HEK293 (cell line): ENCODE data around the gene PIP4K2B.

Source experiments
- CTCF ChIA-PET: fragments of 350-600 bp; formaldehyde crosslinking; extraction: SDS; loops from one replicate; lab custom pipeline; 2021; ENCODE audit warnings: antibody characterized with exemption; lab: Yijun Ruan, JAX
- POLR2A ChIA-PET: fragments of 300-600 bp; formaldehyde crosslinking; extraction: SDS; loops from one replicate; lab custom pipeline; 2020; ENCODE audit warnings: antibody characterized with exemption, inconsistent platforms; lab: Yijun Ruan, JAX
- H3K27ac ChIP-seq: fragments of 200-500 bp; sonication (Bioruptor generic); 2 replicates; pipeline ENCODE4 v1.5.1; 2014; ENCODE audit warnings: low read depth, low read length, control low read depth, inconsistent platforms; ENCODE audit errors: extremely low read depth
- H3K36me3 ChIP-seq, 2 experiments: fragments of 200-500 bp in 1 of 2; sonication (Bioruptor generic) in 1 of 2; 1 replicate in 1 of 2; 2 replicates in 1 of 2; pipeline ENCODE4 v1.5.1; 2014 to 2017; ENCODE audit warnings: inconsistent platforms in 2 of 2, low read length in 2 of 2; ENCODE audit not compliant: control insufficient read depth in 2 of 2, insufficient read depth in 1 of 2
- H3K4me1 ChIP-seq: fragments of 200-500 bp; sonication (Bioruptor generic); 2 replicates; pipeline ENCODE4 v1.5.1; 2014; ENCODE audit warnings: mild to moderate bottlenecking, low read length, inconsistent platforms; ENCODE audit not compliant: control insufficient read depth, insufficient read depth
- H3K4me3 ChIP-seq: 2 replicates; pipeline ENCODE4 v1.5.1; 2011; ENCODE audit warnings: low read depth, mild to moderate bottlenecking, control low read depth, low read length, moderate library complexity
- H3K9me3 ChIP-seq: fragments of 200-500 bp; sonication (Bioruptor generic); 2 replicates; pipeline ENCODE4 v1.5.1; 2014; ENCODE audit warnings: low read depth, low read length, inconsistent platforms; ENCODE audit not compliant: control insufficient read depth, insufficient read depth
- KLF10 ChIP-seq: fragments of 450-650 bp; IDR thresholded peaks from 2 replicates; pipeline ENCODE4 v1.5.1; 2018; ENCODE audit warnings: missing biosample characterization, mild to moderate bottlenecking, missing genetic modification characterization
- TRIM28 ChIP-seq: IDR thresholded peaks from 2 replicates; pipeline ENCODE4 v1.6.1; 2011; ENCODE audit warnings: low read length, control low read depth, borderline replicate concordance
- ZNF132 ChIP-seq: fragments of 450-650 bp; formaldehyde crosslinking; IDR thresholded peaks from 2 replicates; pipeline ENCODE4 v1.5.1; 2017; ENCODE audit warnings: missing biosample characterization, missing genetic modification characterization, borderline replicate concordance
- ZNF133 ChIP-seq: fragments of 450-650 bp; formaldehyde crosslinking; IDR thresholded peaks from 2 replicates; pipeline ENCODE4 v1.5.1; 2016; ENCODE audit warnings: missing biosample characterization, missing genetic modification characterization
- ZNF146 ChIP-seq: fragments of 450-650 bp; formaldehyde crosslinking; IDR thresholded peaks from 2 replicates; pipeline ENCODE4 v1.5.1; 2016; ENCODE audit warnings: missing biosample characterization, missing genetic modification characterization
- ZNF157 ChIP-seq: fragments of 450-650 bp; formaldehyde crosslinking; IDR thresholded peaks from 2 replicates; pipeline ENCODE4 v1.5.1; 2016; ENCODE audit warnings: missing biosample characterization, missing genetic modification characterization
- ZNF223 ChIP-seq: fragments of 450-650 bp; formaldehyde crosslinking; IDR thresholded peaks from 2 replicates; pipeline ENCODE4 v1.5.1; 2016; ENCODE audit warnings: missing biosample characterization, missing genetic modification characterization
- ZNF24 ChIP-seq: fragments of 450-650 bp; formaldehyde crosslinking; IDR thresholded peaks from 2 replicates; pipeline ENCODE4 v1.5.1; 2016; ENCODE audit warnings: missing biosample characterization, missing genetic modification characterization
- ZNF341 ChIP-seq: fragments of 450-650 bp; formaldehyde crosslinking; IDR thresholded peaks from 2 replicates; pipeline ENCODE4; 2016; ENCODE audit warnings: low read depth, missing biosample characterization, missing genetic modification characterization
- ZNF37A ChIP-seq: fragments of 450-650 bp; IDR thresholded peaks from 2 replicates; pipeline ENCODE4 v1.5.1; 2018; ENCODE audit warnings: missing biosample characterization, missing genetic modification characterization
- ZNF48 ChIP-seq: fragments of 450-650 bp; formaldehyde crosslinking; IDR thresholded peaks from 2 replicates; pipeline ENCODE4 v1.5.1; 2016; ENCODE audit warnings: missing biosample characterization, missing genetic modification characterization
- ZNF501 ChIP-seq: fragments of 450-650 bp; formaldehyde crosslinking; IDR thresholded peaks from 2 replicates; pipeline ENCODE4 v1.5.1; 2016; ENCODE audit warnings: missing biosample characterization, missing genetic modification characterization
- ZNF549 ChIP-seq: fragments of 450-650 bp; IDR thresholded peaks from 2 replicates; pipeline ENCODE4 v1.5.1; 2018; ENCODE audit warnings: missing biosample characterization, missing genetic modification characterization, mild to moderate bottlenecking, inconsistent platforms, moderate library complexity
- ZNF621 ChIP-seq: fragments of 450-650 bp; formaldehyde crosslinking; IDR thresholded peaks from 2 replicates; pipeline ENCODE4 v1.5.1; 2017; ENCODE audit warnings: missing biosample characterization, missing genetic modification characterization
- ZNF664 ChIP-seq: fragments of 450-650 bp; formaldehyde crosslinking; IDR thresholded peaks from 2 replicates; pipeline ENCODE4 v1.5.1; 2016; ENCODE audit warnings: missing biosample characterization, missing genetic modification characterization
- ZNF792 ChIP-seq: fragments of 450-650 bp; formaldehyde crosslinking; IDR thresholded peaks from 2 replicates; pipeline ENCODE4 v1.5.1; 2016; ENCODE audit warnings: missing biosample characterization, missing genetic modification characterization
- TF ChIP-seq, protein P1 (sequence below): fragments of 450-650 bp; formaldehyde crosslinking; IDR thresholded peaks from 2 replicates; pipeline ENCODE4 v1.5.1; 2016; ENCODE audit warnings: missing biosample characterization, missing genetic modification characterization, borderline replicate concordance
- TF ChIP-seq, protein P2 (sequence below): fragments of 450-650 bp; formaldehyde crosslinking; IDR thresholded peaks from 2 replicates; pipeline ENCODE4 v1.5.1; 2016; ENCODE audit warnings: missing biosample characterization, missing genetic modification characterization
- TF ChIP-seq, protein P3 (sequence below): fragments of 450-650 bp; formaldehyde crosslinking; IDR thresholded peaks from 2 replicates; pipeline ENCODE4 v1.5.1; 2016; ENCODE audit warnings: missing biosample characterization, missing genetic modification characterization
- TF ChIP-seq, protein P4 (sequence below): fragments of 450-650 bp; formaldehyde crosslinking; conservative IDR thresholded peaks from 2 replicates; pipeline ENCODE4 v1.5.1; 2016; ENCODE audit warnings: low read depth, missing biosample characterization, missing genetic modification characterization
- TF ChIP-seq, protein P5 (sequence below): fragments of 450-650 bp; formaldehyde crosslinking; IDR thresholded peaks from 2 replicates; pipeline ENCODE4 v1.5.1; 2017; ENCODE audit warnings: missing biosample characterization, missing genetic modification characterization

PIP4K2B gene

DNA sequence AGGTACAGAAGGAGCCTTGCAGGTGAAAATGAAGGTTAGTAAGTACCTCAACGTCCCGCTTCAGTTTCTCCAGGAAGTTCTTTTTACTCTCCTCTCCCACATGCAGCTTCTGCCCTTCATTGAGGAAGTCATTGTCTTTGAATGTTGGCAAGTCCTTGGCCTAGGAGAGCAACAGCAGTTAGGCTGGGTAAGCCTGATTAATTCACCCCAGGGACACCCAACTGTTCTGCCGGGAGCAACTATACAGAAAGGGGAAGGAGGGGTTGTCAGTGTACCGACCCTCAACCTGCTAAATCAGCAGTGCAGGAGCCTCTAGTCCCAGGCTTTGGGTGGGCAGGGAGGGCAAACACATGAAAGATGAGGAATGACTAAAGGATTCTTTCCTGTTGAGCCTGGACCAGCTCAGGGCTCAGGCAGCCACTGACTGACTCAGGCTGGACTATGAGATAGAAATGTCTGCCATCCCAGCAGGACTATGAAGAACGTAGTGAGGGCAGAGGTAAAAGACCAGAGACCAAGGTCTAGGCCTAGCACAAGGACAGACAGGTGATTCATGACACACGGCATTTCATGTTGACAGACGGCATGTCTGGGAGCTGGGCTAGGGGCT lies 21.6 kb downstream of the PIP4K2B start:
- POLR2A ChIA-PET, result interaction anchor here (1.5 kb wide), 1 partner anchor 13 kb away, joined by 4 read pairs; no protein-coding TSS in a partner anchor
- Histone ChIP-seq H3K27ac (no peak overlapping the region), H3K4me3 (no peak overlapping the region), H3K9me3 (no peaks in the 10 kb centered on the region), H3K4me1 (no peaks in the 10 kb centered on the region), H3K36me3 (peaks cover 60 to 95% of the 10 kb centered on the region in 2 experiments)
- no peak for TF ChIP-seq ZNF501 (tag by site-specific recombination)
- CTCF ChIA-PET, result interaction anchor here (0.5 kb wide), 1 partner anchor 357 kb away, joined by 3 read pairs; no protein-coding TSS in a partner anchor

DNA sequence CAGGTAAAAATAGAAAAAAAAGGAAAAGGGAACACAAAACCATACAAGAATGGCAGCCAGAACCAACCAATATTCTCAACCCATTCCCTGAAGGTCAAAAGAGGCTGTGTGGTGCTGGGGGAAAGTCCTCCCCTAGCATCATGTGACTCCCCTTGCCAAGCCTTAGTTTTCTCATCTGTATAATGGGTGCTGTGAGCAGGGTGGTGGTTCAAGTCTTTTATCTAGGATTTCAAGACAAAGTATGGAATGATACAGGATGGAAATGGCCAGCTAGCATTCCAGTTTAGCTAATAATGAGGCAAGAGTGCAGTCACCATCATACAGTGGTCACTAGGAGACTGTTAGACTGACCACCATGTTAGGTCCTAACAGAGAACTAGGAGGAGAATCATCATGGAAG lies 26.1 kb downstream of the PIP4K2B start:
- TF ChIP-seq ZNF48 (tag by site-specific recombination), result no peak
- TF ChIP-seq ZNF621 (tag by site-specific recombination), result no peak
- TF ChIP-seq ZNF37A (tag by site-specific recombination), result no peak
- TF ChIP-seq ZNF664 (tag by site-specific recombination), result no peak
- TF ChIP-seq, protein P1, sequence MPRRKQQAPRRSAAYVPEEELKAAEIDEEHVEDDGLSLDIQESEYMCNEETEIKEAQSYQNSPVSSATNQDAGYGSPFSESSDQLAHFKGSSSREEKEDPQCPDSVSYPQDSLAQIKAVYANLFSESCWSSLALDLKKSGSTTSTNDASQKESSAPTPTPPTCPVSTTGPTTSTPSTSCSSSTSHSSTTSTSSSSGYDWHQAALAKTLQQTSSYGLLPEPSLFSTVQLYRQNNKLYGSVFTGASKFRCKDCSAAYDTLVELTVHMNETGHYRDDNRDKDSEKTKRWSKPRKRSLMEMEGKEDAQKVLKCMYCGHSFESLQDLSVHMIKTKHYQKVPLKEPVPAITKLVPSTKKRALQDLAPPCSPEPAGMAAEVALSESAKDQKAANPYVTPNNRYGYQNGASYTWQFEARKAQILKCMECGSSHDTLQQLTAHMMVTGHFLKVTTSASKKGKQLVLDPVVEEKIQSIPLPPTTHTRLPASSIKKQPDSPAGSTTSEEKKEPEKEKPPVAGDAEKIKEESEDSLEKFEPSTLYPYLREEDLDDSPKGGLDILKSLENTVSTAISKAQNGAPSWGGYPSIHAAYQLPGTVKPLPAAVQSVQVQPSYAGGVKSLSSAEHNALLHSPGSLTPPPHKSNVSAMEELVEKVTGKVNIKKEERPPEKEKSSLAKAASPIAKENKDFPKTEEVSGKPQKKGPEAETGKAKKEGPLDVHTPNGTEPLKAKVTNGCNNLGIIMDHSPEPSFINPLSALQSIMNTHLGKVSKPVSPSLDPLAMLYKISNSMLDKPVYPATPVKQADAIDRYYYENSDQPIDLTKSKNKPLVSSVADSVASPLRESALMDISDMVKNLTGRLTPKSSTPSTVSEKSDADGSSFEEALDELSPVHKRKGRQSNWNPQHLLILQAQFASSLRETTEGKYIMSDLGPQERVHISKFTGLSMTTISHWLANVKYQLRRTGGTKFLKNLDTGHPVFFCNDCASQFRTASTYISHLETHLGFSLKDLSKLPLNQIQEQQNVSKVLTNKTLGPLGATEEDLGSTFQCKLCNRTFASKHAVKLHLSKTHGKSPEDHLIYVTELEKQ, result no peak
- no peak for TF ChIP-seq ZNF223 (tag by site-specific recombination)
- TF ChIP-seq, protein P2, sequence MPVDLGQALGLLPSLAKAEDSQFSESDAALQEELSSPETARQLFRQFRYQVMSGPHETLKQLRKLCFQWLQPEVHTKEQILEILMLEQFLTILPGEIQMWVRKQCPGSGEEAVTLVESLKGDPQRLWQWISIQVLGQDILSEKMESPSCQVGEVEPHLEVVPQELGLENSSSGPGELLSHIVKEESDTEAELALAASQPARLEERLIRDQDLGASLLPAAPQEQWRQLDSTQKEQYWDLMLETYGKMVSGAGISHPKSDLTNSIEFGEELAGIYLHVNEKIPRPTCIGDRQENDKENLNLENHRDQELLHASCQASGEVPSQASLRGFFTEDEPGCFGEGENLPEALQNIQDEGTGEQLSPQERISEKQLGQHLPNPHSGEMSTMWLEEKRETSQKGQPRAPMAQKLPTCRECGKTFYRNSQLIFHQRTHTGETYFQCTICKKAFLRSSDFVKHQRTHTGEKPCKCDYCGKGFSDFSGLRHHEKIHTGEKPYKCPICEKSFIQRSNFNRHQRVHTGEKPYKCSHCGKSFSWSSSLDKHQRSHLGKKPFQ (tag by site-specific recombination), result no peak
- TF ChIP-seq ZNF133 (tag by site-specific recombination), result no peak
- no peak for TF ChIP-seq ZNF341
- TF ChIP-seq, protein P3, sequence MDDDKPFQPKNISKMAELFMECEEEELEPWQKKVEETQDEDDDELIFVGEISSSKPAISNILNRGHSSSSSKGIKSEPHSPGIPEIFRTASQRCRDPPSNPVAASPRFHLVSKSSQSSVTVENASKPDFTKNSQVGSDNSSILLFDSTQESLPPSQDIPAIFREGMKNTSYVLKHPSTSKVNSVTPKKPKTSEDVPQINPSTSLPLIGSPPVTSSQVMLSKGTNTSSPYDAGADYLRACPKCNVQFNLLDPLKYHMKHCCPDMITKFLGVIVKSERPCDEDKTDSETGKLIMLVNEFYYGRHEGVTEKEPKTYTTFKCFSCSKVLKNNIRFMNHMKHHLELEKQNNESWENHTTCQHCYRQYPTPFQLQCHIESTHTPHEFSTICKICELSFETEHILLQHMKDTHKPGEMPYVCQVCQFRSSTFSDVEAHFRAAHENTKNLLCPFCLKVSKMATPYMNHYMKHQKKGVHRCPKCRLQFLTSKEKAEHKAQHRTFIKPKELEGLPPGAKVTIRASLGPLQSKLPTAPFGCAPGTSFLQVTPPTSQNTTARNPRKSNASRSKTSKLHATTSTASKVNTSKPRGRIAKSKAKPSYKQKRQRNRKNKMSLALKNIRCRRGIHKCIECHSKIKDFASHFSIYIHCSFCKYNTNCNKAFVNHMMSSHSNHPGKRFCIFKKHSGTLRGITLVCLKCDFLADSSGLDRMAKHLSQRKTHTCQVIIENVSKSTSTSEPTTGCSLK, result no peak
- no peak for TF ChIP-seq KLF10 (tag by site-specific recombination)
- TF ChIP-seq ZNF146, result no peak
- TF ChIP-seq ZNF132 (tag by site-specific recombination), result no peak
- TF ChIP-seq, protein P4, sequence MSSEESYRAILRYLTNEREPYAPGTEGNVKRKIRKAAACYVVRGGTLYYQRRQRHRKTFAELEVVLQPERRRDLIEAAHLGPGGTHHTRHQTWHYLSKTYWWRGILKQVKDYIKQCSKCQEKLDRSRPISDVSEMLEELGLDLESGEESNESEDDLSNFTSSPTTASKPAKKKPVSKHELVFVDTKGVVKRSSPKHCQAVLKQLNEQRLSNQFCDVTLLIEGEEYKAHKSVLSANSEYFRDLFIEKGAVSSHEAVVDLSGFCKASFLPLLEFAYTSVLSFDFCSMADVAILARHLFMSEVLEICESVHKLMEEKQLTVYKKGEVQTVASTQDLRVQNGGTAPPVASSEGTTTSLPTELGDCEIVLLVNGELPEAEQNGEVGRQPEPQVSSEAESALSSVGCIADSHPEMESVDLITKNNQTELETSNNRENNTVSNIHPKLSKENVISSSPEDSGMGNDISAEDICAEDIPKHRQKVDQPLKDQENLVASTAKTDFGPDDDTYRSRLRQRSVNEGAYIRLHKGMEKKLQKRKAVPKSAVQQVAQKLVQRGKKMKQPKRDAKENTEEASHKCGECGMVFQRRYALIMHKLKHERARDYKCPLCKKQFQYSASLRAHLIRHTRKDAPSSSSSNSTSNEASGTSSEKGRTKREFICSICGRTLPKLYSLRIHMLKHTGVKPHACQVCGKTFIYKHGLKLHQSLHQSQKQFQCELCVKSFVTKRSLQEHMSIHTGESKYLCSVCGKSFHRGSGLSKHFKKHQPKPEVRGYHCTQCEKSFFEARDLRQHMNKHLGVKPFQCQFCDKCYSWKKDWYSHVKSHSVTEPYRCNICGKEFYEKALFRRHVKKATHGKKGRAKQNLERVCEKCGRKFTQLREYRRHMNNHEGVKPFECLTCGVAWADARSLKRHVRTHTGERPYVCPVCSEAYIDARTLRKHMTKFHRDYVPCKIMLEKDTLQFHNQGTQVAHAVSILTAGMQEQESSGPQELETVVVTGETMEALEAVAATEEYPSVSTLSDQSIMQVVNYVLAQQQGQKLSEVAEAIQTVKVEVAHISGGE (tag by site-specific recombination), result no peak
- no peak for TF ChIP-seq ZNF157 (tag by site-specific recombination)
- TF ChIP-seq ZNF549 (tag by site-specific recombination), result no peak
- no peak for TF ChIP-seq ZNF792 (tag by site-specific recombination)
- TF ChIP-seq TRIM28, result no peak
- TF ChIP-seq ZNF24 (tag by site-specific recombination), result no peak
- TF ChIP-seq, protein P5, sequence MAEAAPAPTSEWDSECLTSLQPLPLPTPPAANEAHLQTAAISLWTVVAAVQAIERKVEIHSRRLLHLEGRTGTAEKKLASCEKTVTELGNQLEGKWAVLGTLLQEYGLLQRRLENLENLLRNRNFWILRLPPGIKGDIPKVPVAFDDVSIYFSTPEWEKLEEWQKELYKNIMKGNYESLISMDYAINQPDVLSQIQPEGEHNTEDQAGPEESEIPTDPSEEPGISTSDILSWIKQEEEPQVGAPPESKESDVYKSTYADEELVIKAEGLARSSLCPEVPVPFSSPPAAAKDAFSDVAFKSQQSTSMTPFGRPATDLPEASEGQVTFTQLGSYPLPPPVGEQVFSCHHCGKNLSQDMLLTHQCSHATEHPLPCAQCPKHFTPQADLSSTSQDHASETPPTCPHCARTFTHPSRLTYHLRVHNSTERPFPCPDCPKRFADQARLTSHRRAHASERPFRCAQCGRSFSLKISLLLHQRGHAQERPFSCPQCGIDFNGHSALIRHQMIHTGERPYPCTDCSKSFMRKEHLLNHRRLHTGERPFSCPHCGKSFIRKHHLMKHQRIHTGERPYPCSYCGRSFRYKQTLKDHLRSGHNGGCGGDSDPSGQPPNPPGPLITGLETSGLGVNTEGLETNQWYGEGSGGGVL (tag by site-specific recombination), result no peak
- H3K36me3 ChIP-seq, result peaks cover 66 to 95% of the 10 kb centered on the region in 2 experiments
- no peaks in the 10 kb centered on the region for H3K9me3 ChIP-seq
- H3K4me1 ChIP-seq, result no peaks in the 10 kb centered on the region
- no peak overlapping the region for H3K4me3 ChIP-seq
- CTCF ChIA-PET, result no interaction called here
- POLR2A ChIA-PET, result no interaction called here
- H3K27ac ChIP-seq, result no peak overlapping the region
